WTC11 (cell line): ENCODE data around the gene RHBDL2. TPM values are rescaled to one million over a fixed set of nuclear protein-coding genes. Genes with fewer than 3 reads are reported as not detected.

Experiments used
- ATAC-seq: fragments of 200-7000 bp; cut with Tn5 transposase; 2 replicates; pipeline ENCODE4 v1.10.0; 2021; ENCODE audit warnings: mild to moderate bottlenecking, moderate library complexity
- CTCF ChIA-PET: fragments of 300-600 bp; sonication (Branson Sonifier 250); formaldehyde crosslinking; loops from one replicate; lab custom pipeline; 2021; ENCODE audit warnings: antibody characterized with exemption; lab: Charles Lee
- POLR2A ChIA-PET: fragments of 350-600 bp; sonication (Branson Sonifier 250); formaldehyde crosslinking; loops from one replicate; lab custom pipeline; 2021; ENCODE audit warnings: antibody characterized with exemption; lab: Charles Lee
- DNase-seq: peaks from one replicate; pipeline ENCODE4 v3.0.0; 2021; ENCODE audit warnings: low spot score
- H3K27ac Mint-ChIP-seq: 2 replicates; pipeline ENCODE4 v1.8.0; 2021; ENCODE audit warnings: mixed read lengths
- H3K27me3 Mint-ChIP-seq: 2 replicates; pipeline ENCODE4 v1.8.0; 2021; ENCODE audit warnings: low read depth, mild to moderate bottlenecking, moderate library complexity, mixed read lengths
- H3K36me3 Mint-ChIP-seq: 2 replicates; pipeline ENCODE4 v1.8.0; 2021; ENCODE audit warnings: mixed read lengths
- H3K4me1 Mint-ChIP-seq: 2 replicates; pipeline ENCODE4 v1.8.0; 2022; ENCODE audit warnings: mixed read lengths
- H3K4me3 Mint-ChIP-seq: 2 replicates; pipeline ENCODE4 v1.8.0; 2021; ENCODE audit warnings: mild to moderate bottlenecking, moderate library complexity, mixed read lengths
- H3K9me3 Mint-ChIP-seq: 2 replicates; pipeline ENCODE4 v1.8.0; 2021; ENCODE audit warnings: mixed read lengths
- ATF1 ChIP-seq: sonication (generic); formaldehyde crosslinking; IDR thresholded peaks from 2 replicates; pipeline ENCODE4 v1.8.1; 2023; ENCODE audit warnings: mild to moderate bottlenecking, moderate library complexity, missing genetic modification reagents
- ELF4 ChIP-seq: sonication (generic); formaldehyde crosslinking; IDR thresholded peaks from 2 replicates; pipeline ENCODE4 v1.8.1; 2022; ENCODE audit warnings: low read depth, mild to moderate bottlenecking, moderate library complexity, missing genetic modification reagents
- EMX1 ChIP-seq: fragments of 250-450 bp; sonication (Bioruptor Pico); IDR thresholded peaks from 2 replicates; pipeline ENCODE4 v1.8.0; 2021; ENCODE audit warnings: mild to moderate bottlenecking
- FOXK1 ChIP-seq: sonication (generic); formaldehyde crosslinking; IDR thresholded peaks from 2 replicates; pipeline ENCODE4 v1.8.0; 2022; ENCODE audit warnings: mild to moderate bottlenecking, moderate library complexity, missing genetic modification reagents
- GABPB1 ChIP-seq: sonication (generic); formaldehyde crosslinking; IDR thresholded peaks from 2 replicates; pipeline ENCODE4 v1.8.1; 2023; ENCODE audit warnings: mild to moderate bottlenecking, missing genetic modification reagents
- GTF2I ChIP-seq: fragments of 250-450 bp; sonication (Bioruptor Pico); conservative IDR thresholded peaks from 2 replicates; pipeline ENCODE4 v1.4.0; 2021; ENCODE audit warnings: mild to moderate bottlenecking
- IRF1 ChIP-seq: sonication (generic); formaldehyde crosslinking; IDR thresholded peaks from 2 replicates; pipeline ENCODE4 v1.8.0; 2023; ENCODE audit warnings: missing genetic modification reagents
- MLX ChIP-seq: sonication (generic); formaldehyde crosslinking; IDR thresholded peaks from 2 replicates; pipeline ENCODE4 v1.8.1; 2023; ENCODE audit warnings: mild to moderate bottlenecking, missing genetic modification reagents, moderate library complexity
- SMAD4 ChIP-seq: sonication (generic); formaldehyde crosslinking; IDR thresholded peaks from 2 replicates; pipeline ENCODE4 v1.8.0; 2022; ENCODE audit warnings: mild to moderate bottlenecking, missing genetic modification reagents
- SP1 ChIP-seq: sonication (generic); formaldehyde crosslinking; conservative IDR thresholded peaks from 2 replicates; pipeline ENCODE4 v1.8.1; 2022; ENCODE audit warnings: missing genetic modification reagents
- ZMAT4 ChIP-seq: fragments of 250-450 bp; sonication (Bioruptor Pico); IDR thresholded peaks from 2 replicates; pipeline ENCODE4 v1.9.0; 2021; ENCODE audit warnings: mild to moderate bottlenecking
- ZNF121 ChIP-seq: sonication (generic); formaldehyde crosslinking; IDR thresholded peaks from 2 replicates; pipeline ENCODE4 v1.8.0; 2023; ENCODE audit warnings: missing genetic modification reagents
- ZNF138 ChIP-seq: sonication (generic); formaldehyde crosslinking; conservative IDR thresholded peaks from 2 replicates; pipeline ENCODE4 v1.8.1; 2022; ENCODE audit warnings: mild to moderate bottlenecking, moderate library complexity, missing genetic modification reagents
- ZNF317 ChIP-seq: sonication (generic); formaldehyde crosslinking; IDR thresholded peaks from 2 replicates; pipeline ENCODE4 v1.8.1; 2023; ENCODE audit warnings: low read depth, mild to moderate bottlenecking, moderate library complexity, missing genetic modification reagents, borderline replicate concordance
- ZNF416 ChIP-seq: fragments of 250-450 bp; sonication (Bioruptor Pico); IDR thresholded peaks from 2 replicates; pipeline ENCODE4 v1.9.0; 2021; ENCODE audit warnings: mild to moderate bottlenecking, inconsistent platforms
- ZNF425 ChIP-seq: fragments of 250-450 bp; sonication (Bioruptor Pico); conservative IDR thresholded peaks from 2 replicates; pipeline ENCODE4 v1.9.0; 2021; ENCODE audit warnings: mild to moderate bottlenecking
- ZNF671 ChIP-seq: fragments of 250-450 bp; sonication (Bioruptor Pico); IDR thresholded peaks from 2 replicates; pipeline ENCODE4 v1.8.0; 2021; ENCODE audit warnings: mild to moderate bottlenecking
- total RNA-seq: library from RNA; stranded (reverse); gene quantifications from 3 replicates; pipeline ENCODE4 v1.2.3, GENCODE V29; 2021
- TF ChIP-seq, protein P1 (sequence below): fragments of 200-600 bp; IDR thresholded peaks from 2 replicates; pipeline ENCODE4 v1.8.0; 2022; ENCODE audit warnings: antibody characterized with exemption
- TF ChIP-seq, protein P2 (sequence below): sonication (generic); formaldehyde crosslinking; IDR thresholded peaks from 2 replicates; pipeline ENCODE4 v1.8.0; 2023; ENCODE audit warnings: missing genetic modification reagents, mild to moderate bottlenecking, borderline replicate concordance
- TF ChIP-seq, protein P3 (sequence below): fragments of 250-450 bp; sonication (Bioruptor Pico); IDR thresholded peaks from 2 replicates; pipeline ENCODE4 v2.1.2; 2022; ENCODE audit warnings: mild to moderate bottlenecking, moderate library complexity

RHBDL2 gene
- total RNA-seq, 1 experiment from 2014 or later: 0.26 TPM

DNA sequence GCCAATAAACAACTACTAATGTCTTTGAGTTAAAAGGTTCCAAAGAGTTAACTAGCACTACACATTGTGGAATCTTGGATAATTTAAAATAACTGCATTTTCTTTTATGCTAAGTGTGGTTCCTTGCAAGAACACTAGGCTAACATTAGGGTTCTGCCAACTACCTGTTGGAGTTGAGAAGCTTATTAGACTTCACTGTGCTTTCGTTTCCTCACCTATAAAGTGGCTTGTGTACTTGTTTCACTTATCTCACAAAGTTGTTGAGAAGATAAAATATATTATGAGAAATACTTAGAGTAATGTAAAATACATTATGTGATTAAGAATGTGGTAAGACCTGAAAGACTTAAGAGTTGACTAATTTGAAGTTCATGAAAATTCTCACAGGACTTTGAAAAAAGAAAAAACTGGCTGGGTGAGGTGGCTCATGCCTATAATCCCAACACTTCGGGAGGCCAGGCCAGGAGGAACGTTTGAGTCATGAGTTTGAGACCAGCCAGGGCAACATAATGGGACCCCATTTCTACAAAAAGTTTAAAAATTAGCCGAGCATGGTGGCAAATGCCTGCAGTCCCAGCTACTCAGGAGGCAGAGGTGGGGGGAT, 76.4 kb downstream of the RHBDL2 start:
- no peak for ATAC-seq
- H3K4me1 Mint-ChIP-seq: peaks cover 7% of the 10 kb centered on the region; the same call in 1 of the 2 replicates
- H3K27me3 Mint-ChIP-seq: no peaks in the 10 kb centered on the region
- H3K27ac Mint-ChIP-seq: no peak overlapping the region
- CTCF ChIA-PET: interaction anchor here (1.7 kb wide), 1 partner anchor 99 kb away, joined by 4 read pairs; no protein-coding TSS in a partner anchor
- TF ChIP-seq ZNF121 (CRISPR knock-in tag): no peak
- TF ChIP-seq ZNF317 (CRISPR knock-in tag): no peak
- no peak for TF ChIP-seq ZNF416 (CRISPR knock-in tag)
- TF ChIP-seq, all 79 proteins: peak for 0
- POLR2A ChIA-PET: no interaction called here
- no peak for DNase-seq
- H3K36me3 Mint-ChIP-seq: peaks cover 4% of the 10 kb centered on the region; the same call in 1 of the 2 replicates
- no peak overlapping the region for H3K4me3 Mint-ChIP-seq
- H3K9me3 Mint-ChIP-seq: no peaks in the 10 kb centered on the region

DNA sequence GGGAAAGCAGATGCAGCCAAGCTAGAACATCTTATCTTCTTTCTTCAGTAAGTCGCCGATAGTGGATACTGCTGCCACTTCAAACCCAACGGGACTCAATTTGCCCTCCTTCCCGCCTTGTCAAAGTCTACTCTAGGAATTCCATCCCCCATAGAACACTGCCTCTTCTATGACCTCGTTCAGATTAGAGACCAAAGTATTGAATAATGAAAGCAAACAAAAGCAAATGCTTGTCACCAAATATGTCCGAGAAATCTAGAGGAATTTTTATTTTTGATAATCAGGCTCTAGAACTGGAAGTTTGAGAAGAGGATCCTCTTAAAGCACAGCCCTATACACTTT, 81.2 kb downstream of the RHBDL2 start:
- ChIA-PET CTCF (interaction anchor here (1.0 to 1.6 kb wide), 2 partner anchors 104 to 238 kb away, joined by 3 to 4 read pairs; no protein-coding TSS in a partner anchor), POLR2A (no interaction called here)
- Mint-ChIP-seq H3K4me3 (peak overlapping the region; percentile 92), H3K27ac (no peak overlapping the region), H3K27me3 (no peaks in the 10 kb centered on the region), H3K36me3 (peaks cover 5% of the 10 kb centered on the region), H3K9me3 (no peaks in the 10 kb centered on the region), H3K4me1 (peaks cover 18% of the 10 kb centered on the region)
- TF ChIP-seq ZMAT4 (no peak), ATF1 (no peak), ELF4 (no peak), ZNF138 (no peak), SP1 (CRISPR knock-in tag) (no peak), ZNF671 (CRISPR knock-in tag) (no peak), GTF2I (no peak), SMAD4 (no peak), ZNF416 (CRISPR knock-in tag) (no peak), GABPB1 (CRISPR knock-in tag) (no peak), ZNF121 (CRISPR knock-in tag) (no peak), ZNF317 (CRISPR knock-in tag) (no peak), FOXK1 (no peak), MLX (CRISPR knock-in tag) (no peak), EMX1 (CRISPR knock-in tag) (no peak), IRF1 (CRISPR knock-in tag) (no peak), ZNF425 (CRISPR knock-in tag) (no peak)
- TF ChIP-seq, protein P1, sequence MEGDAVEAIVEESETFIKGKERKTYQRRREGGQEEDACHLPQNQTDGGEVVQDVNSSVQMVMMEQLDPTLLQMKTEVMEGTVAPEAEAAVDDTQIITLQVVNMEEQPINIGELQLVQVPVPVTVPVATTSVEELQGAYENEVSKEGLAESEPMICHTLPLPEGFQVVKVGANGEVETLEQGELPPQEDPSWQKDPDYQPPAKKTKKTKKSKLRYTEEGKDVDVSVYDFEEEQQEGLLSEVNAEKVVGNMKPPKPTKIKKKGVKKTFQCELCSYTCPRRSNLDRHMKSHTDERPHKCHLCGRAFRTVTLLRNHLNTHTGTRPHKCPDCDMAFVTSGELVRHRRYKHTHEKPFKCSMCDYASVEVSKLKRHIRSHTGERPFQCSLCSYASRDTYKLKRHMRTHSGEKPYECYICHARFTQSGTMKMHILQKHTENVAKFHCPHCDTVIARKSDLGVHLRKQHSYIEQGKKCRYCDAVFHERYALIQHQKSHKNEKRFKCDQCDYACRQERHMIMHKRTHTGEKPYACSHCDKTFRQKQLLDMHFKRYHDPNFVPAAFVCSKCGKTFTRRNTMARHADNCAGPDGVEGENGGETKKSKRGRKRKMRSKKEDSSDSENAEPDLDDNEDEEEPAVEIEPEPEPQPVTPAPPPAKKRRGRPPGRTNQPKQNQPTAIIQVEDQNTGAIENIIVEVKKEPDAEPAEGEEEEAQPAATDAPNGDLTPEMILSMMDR: no peak
- TF ChIP-seq, protein P2, sequence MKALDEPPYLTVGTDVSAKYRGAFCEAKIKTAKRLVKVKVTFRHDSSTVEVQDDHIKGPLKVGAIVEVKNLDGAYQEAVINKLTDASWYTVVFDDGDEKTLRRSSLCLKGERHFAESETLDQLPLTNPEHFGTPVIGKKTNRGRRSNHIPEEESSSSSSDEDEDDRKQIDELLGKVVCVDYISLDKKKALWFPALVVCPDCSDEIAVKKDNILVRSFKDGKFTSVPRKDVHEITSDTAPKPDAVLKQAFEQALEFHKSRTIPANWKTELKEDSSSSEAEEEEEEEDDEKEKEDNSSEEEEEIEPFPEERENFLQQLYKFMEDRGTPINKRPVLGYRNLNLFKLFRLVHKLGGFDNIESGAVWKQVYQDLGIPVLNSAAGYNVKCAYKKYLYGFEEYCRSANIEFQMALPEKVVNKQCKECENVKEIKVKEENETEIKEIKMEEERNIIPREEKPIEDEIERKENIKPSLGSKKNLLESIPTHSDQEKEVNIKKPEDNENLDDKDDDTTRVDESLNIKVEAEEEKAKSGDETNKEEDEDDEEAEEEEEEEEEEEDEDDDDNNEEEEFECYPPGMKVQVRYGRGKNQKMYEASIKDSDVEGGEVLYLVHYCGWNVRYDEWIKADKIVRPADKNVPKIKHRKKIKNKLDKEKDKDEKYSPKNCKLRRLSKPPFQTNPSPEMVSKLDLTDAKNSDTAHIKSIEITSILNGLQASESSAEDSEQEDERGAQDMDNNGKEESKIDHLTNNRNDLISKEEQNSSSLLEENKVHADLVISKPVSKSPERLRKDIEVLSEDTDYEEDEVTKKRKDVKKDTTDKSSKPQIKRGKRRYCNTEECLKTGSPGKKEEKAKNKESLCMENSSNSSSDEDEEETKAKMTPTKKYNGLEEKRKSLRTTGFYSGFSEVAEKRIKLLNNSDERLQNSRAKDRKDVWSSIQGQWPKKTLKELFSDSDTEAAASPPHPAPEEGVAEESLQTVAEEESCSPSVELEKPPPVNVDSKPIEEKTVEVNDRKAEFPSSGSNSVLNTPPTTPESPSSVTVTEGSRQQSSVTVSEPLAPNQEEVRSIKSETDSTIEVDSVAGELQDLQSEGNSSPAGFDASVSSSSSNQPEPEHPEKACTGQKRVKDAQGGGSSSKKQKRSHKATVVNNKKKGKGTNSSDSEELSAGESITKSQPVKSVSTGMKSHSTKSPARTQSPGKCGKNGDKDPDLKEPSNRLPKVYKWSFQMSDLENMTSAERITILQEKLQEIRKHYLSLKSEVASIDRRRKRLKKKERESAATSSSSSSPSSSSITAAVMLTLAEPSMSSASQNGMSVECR (CRISPR knock-in tag): no peak
- TF ChIP-seq, protein P3, sequence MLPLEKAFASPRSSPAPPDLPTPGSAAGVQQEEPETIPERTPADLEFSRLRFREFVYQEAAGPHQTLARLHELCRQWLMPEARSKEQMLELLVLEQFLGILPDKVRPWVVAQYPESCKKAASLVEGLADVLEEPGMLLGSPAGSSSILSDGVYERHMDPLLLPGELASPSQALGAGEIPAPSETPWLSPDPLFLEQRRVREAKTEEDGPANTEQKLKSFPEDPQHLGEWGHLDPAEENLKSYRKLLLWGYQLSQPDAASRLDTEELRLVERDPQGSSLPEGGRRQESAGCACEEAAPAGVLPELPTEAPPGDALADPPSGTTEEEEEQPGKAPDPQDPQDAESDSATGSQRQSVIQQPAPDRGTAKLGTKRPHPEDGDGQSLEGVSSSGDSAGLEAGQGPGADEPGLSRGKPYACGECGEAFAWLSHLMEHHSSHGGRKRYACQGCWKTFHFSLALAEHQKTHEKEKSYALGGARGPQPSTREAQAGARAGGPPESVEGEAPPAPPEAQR: no peak
- no peak for ATAC-seq
- DNase-seq: no peak
